MV-4-11 (cell line): Measurements from ENCODE around the gene TACR2.

Source experiments
- DNase-seq: peaks from one replicate; lab custom pipeline; 2025; lab: John Stamatoyannopoulos, UW

TACR2 gene

DNA sequence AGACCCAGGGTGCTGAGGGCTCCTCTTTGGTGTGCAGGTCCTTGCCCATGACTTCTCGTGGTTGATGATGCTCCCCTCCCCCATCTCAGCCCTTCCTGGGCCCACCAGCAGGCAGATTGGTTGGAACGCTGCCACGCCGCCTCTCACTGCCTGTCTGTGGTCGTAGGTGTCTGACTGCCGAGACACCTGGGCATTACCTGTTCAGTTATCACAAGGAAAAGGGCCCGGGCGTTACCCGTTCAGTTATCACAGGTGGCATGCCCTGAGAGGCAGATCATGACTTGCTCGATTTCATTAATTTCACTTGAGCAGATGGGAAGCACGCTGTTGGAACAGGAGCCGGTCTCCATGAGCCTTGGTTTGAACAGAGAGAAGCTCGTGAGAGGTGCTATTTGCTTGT, 42.5 kb downstream of the TACR2 start:
- no peak for DNase-seq

GRCh38 chr10:69372126-69372980, 44.4 kb downstream of the TACR2 start:
- no peak for DNase-seq

GRCh38 chr10:69367469-69367868, 49.2 kb downstream of the TACR2 start:
- DNase-seq = no peak

- no peak for DNase-seq
These were observed 50.0 kb downstream of the TACR2 start for GRCh38 chr10:69366738-69367137.

DNA sequence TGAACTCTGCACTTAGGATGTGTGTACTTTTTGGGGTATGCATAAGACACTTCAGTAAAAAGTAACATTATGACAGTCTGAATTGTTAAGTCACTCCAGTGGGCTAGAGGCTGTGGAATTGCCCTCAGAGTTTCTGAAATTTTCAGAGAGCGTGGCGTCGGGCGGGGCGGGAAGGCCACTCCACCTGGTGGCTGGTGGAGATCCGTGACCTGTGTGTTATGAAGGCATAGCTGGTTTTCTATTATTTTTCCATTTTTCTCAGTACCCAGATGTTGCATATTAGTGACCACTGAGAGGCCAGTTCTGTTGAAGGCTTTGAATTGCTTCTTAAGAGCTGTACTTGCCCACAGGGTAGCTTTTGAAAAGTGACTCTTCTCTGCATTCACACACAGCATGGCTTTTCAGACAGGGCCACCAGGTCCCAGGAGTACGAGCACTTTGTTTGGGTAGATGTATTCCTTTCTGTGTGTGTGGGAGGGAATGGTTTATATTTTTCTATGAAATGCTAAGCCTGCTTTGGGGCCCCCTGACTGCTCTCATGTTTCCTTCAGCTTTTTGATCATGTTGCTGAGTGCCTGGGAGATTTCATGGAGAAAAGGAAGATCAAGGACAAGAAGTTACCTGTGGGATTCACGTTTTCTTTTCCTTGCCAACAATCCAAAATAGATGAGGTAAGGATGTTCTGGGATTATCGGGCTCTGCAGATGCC, 52.3 kb downstream of the TACR2 start:
- DNase-seq = no peak

- DNase-seq = no peak
These were observed 53.1 kb downstream of the TACR2 start for GRCh38 chr10:69363666-69364065.

DNA sequence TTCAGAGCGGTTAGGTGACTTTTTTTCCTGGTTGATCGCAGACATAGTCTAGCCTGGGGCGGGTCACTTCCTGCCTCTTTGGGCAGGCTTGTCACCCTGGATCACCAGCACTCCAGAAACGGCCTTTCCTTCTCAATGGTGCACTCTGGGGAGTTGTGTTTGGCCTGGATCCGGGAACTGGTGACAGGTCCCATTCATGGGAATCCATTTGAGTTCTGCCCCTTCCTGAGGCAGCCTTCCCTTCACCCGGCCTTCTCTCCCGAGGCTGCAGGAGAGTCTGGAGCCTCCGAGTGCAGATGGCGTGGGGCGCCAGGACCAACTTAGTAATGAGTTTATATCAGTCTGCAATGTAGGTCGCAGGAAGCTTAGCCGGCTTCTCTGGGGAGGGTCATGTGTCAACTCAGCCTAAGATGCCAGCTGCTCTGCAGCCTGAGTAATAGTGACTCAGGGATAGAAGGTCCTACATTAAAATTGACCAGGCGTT, 54.2 kb downstream of the TACR2 start:
- DNase-seq = no peak

GRCh38 chr10:69361303-69361614, 55.5 kb downstream of the TACR2 start:
- DNase-seq = no peak

GRCh38 chr10:69360485-69361302, 56.0 kb downstream of the TACR2 start:
- no peak for DNase-seq

GRCh38 chr10:69359594-69359993, 57.1 kb downstream of the TACR2 start:
- no peak for DNase-seq

DNA sequence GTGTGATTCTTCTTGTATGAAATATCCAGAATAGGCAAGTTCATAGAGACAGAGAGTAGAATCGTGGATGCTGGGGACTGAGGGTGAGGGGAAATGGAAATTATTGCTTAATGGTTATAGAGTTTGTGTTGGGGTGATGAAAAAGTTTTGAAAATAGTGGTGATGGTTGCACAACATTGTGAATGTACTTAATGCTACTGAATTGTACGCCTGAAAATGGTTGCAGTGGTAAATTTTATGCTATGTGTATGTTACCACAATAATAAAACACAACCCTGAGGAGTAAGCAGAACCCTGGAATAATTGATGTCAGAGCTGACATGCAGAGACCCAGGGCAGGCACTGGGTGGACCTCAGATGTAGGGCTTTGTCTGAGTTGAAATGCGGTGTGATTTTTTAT, 57.6 kb downstream of the TACR2 start:
- DNase-seq = peak; percentile 84

- DNase-seq = no peak
These were observed 58.4 kb downstream of the TACR2 start for GRCh38 chr10:69358148-69358795.

- no peak for DNase-seq
These were observed 60.5 kb downstream of the TACR2 start for GRCh38 chr10:69356187-69356586.

GRCh38 chr10:69353977-69354635, 62.6 kb downstream of the TACR2 start:
- DNase-seq = no peak
